GM18858 (cell line): Measurements from ENCODE around the gene ENPP3.

Experiments used
- ATAC-seq: cut with Tn5 transposase; IDR thresholded peaks from one replicate; pipeline ENCODE4 v1.9.1; 2021; ENCODE audit not compliant: unreplicated experiment

Gene ENPP3

DNA sequence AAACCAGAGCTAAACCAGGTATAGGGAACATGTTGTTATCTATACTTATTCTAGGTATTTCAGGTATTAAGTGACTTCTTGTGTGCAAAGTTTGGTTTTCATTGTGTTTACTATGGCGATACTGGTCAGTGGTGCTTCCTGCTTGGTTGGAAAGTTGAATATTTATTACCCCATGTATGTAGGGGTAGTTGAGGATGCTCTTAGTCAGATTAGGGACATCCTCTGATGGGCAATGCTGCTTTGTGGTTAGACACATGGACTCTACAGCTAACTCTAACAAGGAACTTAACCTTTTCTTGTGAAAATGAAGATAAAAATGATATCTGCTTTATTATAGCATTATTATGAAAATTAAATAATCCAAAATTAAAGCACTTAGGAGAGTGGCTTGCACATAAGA is 126.6 kb downstream of the ENPP3 start:
- no peak for ATAC-seq

DNA sequence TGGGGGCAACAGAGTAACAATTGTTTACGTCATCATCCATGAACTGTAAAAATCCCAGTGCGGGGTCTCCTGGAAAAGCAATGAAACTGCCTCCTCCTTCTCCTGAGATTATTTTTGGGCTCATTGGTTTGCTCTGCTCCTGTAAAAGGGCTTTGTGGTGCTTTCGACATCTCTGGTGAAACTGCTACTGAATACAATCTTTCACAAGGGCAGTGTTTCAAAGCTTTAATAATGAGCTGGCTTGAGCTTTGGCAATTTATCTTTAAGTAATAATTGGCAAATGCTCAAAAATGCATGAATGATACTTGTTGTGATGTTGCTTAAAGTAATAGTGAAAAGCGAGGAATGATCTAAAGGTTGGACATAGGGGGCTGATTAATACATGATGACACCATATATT is 127.2 kb downstream of the ENPP3 start:
- ATAC-seq: no peak

DNA sequence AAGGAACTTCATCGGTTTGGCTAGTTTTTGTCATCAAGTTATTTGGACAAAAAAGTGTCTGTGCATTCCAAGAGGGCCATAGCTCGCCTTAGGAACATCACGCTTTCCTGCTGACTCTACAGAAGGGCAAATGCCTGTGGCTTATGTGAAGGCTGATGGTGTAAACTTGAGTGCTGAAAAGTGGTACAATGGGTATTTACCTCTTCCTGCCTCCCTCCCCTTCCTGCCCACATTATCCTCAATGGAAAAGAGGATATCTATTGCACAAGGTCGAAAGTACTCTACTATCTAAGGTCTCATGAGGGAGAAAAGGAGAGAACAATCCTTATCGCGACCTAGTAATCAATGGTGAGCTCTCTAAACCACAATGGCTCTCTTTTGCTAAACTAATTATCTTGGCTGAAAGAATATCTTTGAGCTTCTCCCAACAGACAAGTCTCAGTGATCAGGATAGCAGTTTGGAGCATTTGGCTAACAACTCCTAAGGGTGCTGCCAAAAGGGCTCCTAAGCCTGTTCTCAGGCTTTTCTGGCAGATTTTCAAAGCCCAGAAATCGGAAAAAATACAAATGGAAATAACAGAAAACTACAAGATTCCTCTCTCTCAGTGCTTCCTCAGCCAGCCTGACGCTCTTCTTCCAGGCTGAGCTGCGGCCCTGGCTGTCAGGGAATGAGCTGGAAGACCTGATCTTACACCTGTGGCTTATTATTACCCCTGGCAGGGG is 128.1 kb downstream of the ENPP3 start:
- no peak for ATAC-seq

DNA sequence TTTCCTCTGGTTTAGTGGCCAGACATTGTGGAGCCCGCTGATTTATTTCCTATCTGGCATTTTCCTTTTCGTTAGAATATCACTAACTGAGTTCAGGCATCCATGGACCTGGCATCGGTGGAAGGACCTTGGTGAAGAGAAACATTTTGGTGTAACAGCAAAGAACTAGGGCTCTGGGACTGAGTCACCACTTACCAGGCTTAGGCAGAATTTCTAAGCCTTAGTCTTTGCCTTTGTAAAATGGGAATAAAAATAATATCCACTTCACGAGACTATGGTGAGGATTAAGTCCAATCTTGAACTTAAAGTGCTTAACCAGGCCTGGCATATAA is 128.7 kb downstream of the ENPP3 start:
- no peak for ATAC-seq

DNA sequence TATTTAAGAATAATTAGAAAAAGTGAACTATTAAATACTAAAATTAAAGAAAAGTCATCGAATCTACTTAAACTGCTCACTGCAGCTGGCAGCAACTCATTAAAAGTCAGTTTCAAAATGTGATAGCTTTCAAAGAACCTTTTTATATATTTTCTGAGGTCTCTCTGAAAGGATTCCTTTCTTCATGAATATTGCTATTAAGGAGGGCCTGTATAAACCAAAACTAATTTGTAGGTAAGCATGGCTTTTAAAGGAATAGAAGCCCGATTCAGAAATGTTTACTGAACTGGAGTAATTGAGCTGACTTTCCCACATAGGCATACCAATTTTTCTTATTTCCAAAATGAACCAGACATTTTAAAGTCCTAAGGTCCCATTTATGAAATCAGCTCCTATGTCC is 129.5 kb downstream of the ENPP3 start:
- ATAC-seq: no peak

DNA sequence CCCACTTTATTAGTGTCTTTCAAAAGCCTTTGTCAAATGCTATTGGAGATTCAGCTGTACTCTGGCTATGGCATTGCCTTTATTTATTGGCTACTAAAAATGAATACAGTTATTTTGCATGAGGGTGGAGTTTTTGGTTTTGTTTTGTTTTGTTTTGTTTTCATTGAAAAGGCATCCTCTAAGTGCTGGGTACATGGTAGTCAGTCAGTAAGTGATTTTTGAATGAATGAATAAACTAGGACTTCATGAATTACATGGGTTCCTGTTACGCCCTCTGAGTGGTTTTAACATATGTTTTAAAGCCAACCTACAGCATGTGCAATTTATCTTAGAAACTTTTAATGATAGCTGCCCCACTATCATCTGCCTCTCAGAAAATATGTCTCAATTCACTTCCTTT is 131.9 kb downstream of the ENPP3 start:
- no peak for ATAC-seq

DNA sequence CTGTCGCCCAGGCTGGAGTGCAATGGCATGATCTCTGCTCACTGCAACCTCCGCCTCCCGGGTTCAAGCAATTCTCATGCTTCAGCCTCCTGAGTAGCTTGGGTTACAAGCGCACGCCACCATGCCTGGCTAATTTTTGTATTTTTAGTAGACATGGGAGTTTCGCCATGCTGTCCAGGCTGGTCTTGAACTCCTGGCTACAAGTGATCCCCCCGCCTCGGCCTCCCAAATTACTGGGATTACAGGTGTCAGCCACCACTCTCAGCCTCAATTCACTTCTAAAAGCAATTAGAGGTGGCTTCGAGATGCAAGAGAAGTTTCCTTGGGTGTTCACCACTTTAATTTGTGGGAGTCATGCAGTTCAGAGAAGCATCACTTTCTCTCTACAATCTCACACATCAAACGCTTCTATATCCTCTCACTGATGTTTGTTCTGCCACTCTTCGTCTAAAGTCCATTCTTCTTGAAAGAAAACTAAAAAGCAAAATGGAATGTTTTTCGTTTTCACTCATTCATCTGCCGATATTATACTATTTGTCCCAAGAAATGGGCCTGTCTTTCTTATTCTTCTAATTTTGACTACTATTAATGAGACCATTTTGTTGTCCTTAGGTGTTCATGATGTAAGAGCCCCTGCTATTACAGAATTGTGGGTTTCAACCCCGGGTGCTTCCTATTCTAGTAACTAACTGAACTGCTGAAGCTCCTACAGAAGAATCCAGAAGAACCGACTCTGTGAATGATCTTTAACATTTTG is 132.5 kb downstream of the ENPP3 start:
- ATAC-seq: no peak

DNA sequence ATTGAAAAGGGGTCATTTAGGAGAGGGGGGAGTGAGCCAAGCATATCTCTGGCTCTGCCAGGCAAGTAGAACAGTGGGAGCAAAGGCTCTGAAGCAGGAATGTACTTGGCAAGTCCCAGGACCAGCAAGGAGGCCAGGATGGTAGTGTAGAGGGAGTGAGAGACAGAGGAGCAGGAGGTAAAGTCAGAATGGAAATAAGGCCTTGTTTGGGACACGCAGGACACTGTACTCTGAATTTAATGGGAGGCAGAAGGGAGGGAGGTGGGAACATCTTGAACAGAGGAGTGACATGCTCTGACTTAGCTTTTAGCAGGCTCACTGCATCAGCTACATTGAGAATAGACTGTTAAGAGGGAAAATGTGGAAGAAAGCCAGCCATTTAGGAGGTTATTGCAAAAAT is 133.7 kb downstream of the ENPP3 start:
- ATAC-seq: no peak

DNA sequence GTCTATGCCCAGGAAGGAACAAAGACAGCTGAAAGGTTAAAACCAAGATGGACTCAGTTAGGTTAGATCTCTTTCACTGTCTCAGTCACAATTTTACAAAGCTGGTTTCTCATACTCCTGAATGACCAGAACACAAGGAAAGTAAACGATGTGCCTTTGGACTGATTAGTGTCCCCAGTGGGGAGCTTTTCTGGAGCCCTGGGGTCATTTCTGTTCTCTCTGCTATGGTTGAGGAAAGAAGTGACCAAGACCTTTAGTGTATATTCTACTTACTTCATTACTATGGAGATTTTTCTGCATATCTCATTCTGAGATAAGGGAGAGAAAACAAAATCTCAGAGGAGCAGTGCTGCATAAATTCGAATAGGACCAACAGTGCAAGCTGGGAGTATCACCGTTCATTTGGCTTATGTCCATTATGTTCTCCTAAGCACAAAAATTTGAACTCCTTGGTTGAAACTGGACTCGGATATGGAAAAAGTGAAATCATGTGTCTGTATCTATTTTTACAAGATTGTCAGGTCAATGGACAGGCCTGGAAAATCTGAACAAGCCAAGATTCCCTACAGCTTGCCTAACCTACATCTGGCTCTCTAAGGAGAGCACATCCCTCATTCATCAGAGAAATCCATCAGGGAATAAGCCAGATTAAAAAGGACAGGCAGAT is 136.3 kb downstream of the ENPP3 start:
- ATAC-seq: no peak

DNA sequence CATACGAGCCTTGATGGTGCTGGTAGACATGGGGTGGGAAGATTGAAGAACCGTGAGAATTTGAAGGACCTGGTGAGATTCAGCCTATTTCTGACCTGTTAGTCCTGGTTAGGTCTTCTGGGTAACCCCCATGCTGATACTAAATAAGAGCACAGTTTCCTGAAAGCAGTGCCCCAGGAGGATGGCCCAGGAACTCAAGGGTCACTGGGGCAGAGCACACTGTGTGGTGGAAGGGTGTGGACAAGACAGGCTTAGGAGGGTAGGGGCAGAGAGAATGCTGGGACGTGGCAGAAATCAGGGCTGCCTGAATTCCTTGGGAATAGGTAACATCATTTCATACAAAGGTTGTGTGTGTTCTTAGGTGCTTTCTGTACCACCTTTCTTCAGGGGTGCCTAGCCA is 138.8 kb downstream of the ENPP3 start:
- ATAC-seq: no peak

DNA sequence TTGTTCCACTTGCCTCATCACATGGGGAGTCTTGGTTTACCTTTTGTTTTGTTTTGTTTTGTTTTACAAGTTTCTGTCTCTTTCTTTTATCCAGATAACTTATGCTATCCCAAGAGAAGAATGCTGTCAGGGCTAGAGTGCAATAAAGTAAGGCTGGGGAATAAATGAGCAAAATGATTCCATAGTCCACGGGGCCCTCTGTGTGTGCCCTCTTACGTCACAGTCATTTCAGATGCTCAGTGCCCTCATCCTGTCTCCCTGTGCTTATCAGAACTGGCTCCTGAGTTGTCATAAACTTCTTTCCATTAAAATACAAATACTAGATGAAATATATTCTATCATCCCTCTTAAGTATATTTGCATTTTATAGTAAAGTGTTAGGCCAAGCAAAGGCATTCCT is 139.9 kb downstream of the ENPP3 start:
- no peak for ATAC-seq

DNA sequence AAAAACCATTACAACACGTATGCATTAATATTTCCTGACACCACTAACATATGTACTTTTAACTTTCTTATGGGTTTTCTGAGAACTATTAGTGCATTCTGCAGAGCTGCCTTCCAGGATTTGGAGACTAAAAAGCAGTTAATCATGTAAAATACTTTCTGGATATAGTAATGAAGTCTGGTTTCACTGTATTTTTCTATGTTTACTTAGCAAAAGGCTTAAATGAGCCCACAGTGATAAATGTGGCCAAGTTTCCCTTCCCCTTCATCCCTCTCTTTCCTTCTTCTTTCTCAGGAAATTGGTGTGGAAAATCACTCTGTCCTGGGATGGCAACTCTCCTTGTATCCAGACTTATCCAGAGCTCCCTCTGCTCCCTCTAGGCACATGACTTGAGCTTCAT is 141.1 kb downstream of the ENPP3 start:
- no peak for ATAC-seq

DNA sequence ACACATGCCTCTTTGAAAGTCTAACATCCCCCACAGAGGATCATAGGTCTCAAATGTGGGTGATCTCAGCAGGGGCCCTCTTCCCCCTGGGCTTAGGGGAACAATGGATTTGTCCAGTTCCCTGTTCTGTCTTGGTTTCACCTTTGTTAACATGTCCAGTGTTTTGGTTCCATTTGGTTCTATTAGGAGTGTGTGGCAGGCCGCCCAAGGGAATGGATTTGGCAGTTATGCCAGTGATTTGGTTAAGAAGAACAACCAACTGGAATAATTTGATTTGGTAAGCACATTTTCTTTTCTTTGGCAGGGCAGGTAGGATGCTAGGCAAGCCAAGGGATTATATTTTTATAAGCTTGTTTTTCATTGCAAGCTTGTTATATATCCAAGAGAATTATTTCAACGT is 142.2 kb downstream of the ENPP3 start:
- no peak for ATAC-seq

DNA sequence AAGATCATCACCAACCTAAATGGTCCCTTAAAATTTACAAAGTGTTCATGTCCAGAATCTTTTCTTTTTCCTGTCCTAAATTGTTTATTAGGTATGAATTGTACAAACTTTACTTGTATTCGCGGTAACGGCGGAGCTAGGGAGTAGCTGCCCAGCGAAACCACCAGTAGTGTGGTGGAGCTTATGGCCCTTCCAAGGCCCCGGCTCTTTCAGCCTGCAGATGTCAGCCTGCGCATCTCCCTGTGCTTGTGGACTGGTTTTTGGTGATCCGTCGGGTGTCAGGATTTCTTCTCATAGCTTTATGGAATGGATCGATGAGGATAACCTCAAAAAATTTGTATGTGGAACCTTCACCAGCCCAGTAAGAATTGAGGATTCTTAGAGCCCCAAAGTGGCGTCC is 143.5 kb downstream of the ENPP3 start:
- ATAC-seq: no peak

DNA sequence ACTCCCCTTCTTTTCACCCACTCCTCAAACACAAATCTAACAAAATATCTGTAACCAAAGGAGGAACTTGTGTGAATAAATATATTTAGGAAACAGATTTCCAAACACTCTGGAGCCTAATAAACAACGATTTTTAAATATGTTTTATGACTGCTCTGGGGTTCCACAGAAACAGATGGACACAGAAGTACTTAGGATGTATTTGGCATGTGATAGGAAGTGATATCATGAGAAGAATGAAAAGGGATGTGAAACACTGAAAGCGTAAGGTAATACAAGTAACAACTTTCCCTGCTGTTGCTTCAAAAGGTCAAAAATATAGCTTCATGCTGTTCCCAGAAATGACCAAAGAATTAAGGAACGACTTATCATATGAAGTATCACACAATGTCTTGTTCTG is 144.6 kb downstream of the ENPP3 start:
- no peak for ATAC-seq

DNA sequence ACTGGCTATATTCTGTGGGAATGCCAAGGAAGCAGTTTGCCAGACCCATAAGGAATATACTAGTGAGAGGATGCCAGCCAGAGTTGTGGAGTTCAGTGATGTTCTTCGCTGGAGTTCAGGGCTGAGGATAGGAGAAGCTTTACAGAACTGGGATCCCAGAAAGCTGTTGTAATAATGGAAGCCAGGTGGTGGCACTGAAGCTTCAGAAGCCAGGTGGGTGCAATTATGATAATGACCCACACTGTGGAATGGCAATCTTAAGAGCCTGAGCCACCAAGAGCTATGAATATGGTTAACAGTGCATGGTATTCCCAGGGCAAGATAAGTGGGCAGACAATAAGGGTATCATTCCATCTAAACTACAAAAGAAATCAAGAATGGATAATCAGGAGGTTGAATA is 145.7 kb downstream of the ENPP3 start:
- ATAC-seq: no peak

DNA sequence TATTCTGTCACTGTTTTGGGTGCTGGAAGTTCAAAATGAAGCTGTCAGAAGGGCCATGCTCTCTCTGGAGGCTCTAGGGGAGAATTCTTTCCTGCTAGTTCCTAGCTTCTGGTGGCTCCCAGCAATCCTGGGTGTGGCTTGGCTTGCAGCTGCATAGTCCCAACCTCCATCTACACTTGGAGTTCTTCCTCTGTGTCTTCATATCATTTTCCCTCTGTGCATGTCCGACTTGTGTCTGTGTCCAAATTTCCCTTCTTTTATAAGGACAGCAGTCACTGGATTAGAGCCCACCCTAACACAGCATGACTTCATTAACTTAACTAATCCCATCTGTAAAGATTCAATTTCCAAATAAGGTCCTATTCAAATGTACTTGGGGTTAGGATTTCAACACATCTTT is 147.5 kb downstream of the ENPP3 start:
- ATAC-seq: no peak

DNA sequence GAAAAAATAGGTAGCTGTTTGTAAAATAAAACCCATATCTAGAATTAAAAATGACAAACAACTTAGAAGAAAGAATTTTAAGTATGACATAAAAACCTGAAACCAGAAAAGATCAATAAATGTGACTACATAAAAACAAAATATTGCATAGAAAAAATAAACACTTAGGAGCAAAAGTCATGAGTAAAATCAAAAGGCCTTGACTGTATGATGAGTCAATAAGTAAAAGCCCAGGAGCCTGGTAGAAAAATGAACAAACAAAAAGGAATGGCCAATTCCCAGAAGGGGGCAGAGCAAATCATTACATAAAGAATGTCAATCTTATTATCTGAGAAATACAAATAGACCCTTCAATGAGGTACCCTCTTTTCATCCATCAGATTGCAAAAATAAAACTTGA is 150.0 kb downstream of the ENPP3 start:
- ATAC-seq: no peak

DNA sequence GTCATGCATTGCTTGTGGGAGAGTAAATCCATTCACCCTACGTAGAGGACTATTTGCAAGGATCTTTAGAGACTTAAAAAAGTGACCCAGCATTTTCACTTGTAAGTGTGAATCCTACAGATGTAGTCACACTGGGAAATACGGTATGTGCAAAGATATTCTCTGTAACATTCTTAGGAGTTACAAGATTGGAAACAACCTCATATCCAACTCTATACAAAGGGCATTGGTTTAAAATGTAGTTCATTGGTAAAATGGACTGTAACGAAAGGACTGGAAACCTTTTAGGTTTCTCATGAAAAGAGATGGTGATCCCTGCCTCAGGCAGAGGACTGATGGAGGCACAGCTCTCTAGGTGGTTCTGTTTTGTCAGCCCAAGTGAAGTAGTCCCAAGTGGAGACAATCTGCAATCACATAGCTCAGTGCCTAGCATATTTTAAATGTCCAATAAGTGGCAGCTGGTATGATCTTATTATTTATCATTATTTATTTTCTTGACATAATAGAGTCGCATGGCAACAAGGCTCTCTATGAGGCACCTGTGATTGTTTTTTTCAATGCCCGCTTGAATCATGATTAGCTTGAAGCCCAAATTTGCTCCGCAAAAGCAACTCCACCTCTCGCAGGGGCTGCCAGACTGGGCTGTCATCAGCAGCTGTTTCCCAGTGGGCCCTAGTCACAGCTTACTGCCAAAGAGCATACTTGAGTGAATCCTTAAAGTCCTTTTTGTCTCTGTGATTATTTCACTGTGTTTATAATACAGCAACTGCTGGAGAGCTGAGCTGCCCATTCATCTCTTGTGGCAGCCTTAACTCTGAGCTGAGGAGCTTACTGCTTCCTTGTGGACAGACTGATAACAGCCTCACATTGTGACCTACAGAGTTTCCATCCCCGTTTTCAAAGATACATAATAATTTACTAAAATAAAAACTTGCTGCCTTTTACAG is 150.9 kb downstream of the ENPP3 start:
- ATAC-seq: no peak

DNA sequence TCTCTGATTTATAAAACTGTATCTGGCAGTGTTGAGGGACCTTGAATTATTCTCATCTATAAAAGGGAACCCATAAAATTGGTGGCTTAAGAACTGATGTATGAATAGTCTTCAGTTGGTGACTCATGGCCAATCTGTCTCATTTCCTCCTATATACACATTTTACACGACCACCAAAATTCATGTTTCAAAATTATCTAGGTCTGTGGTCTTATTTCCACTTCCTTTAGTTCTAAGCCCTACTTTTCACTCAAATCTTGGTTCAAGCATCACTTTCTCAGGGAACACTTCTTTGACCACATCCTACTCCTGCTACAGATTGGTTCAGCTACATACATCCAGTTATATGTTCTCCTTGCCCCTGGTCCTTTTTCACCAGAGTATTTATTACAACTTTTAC is 152.1 kb downstream of the ENPP3 start:
- ATAC-seq: no peak

DNA sequence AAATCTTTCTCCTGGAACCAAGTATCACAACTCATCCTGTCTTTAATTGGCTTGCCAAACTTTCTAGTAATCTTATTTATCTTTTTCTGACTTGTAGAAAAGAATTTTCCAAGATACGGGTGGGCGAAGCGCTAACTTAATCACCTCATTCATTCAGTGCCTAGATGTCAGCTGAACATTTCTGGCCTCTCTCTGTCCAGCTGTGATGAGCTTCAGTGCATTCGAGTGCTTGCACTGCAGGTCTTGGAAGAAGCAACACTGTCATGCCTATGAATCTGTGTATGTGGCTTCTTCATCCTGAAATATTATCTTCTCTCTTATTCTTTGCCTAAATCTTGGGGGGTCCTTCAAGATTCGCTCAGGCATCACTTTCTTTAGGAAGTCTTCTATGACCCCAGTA is 154.4 kb downstream of the ENPP3 start:
- no peak for ATAC-seq
